ENCODE data around the gene CD81. TPM values are rescaled to one million over a fixed set of nuclear protein-coding genes. Genes with fewer than 3 reads are reported as not detected.

CD81 gene
- total RNA-seq, 2 experiments from 2014 or later = 181 to 183 TPM

DNA sequence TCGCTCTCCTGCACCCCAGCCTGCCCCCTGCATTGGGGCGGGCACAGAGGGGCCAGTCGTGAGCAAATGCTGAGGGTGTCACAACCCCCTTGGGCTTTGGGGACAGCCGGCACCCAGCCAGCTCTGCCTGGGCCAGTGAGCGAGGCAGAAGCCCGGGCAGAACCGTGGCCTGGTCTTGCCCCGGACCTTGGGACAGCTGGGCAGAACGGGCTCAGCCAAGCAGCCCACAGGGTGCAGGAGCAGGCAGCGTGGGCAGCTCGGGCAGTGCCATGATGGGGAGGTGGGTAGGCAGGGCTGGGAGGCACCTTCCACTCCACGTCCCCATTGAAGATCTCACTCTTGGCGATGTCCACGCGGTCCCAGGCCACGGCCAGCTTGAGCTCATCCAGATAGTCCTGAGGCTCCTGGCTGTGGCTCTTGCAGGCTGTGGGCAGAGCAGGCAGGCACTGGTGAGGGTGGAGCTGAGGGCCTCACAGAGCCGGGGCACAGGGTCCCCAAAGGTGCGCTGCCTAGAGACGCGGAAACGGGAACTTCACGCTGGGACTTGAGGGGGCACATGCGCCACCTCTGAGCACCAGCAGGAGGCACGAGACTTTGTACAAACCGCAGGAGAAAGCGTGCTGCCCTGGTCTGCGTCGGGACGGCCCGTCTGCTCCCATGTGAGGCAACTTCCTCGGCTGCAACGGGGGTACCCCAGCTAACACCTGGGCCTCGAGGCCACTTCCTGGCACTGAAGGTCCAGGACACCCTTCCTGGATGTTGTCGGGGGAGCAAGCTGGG, 38.7 kb downstream of the CD81 start:
- Histone ChIP-seq H3K4me1 (ENCODE audit: insufficient read depth, low read length) (peaks cover 12% of the 10 kb centered on the region), H3K4me3 (ENCODE audit: low read length) (no peak overlapping the region), H3K27me3 (ENCODE audit: control insufficient read depth in 1 of 2, insufficient read depth in 2 of 2, low read length in 2 of 2) (no peaks in the 10 kb centered on the region), H3K36me3 (ENCODE audit: insufficient read depth, low read length) (no peaks in the 10 kb centered on the region), H3K9me3 (ENCODE audit: control insufficient read depth in 1 of 2, insufficient read depth in 1 of 2, low read length in 2 of 2) (no peaks in the 10 kb centered on the region), H3K27ac (ENCODE audit: low read depth in 1 of 2, low read length in 2 of 2) (no peak overlapping the region)
- Mint-ChIP-seq H3K4me3 (no peak overlapping the region), H3K4me1 (ENCODE audit: low read depth) (no peaks in the 10 kb centered on the region), H3K27ac (no peak overlapping the region), H3K36me3 (ENCODE audit: low read depth) (no peaks in the 10 kb centered on the region), H3K27me3 (no peaks in the 10 kb centered on the region), H3K9me3 (no peaks in the 10 kb centered on the region)
- DNase-seq (no peak), ATAC-seq (ENCODE audit: poor library complexity) (no peak)
- intact Hi-C loops (cut with DNase I, micrococcal nuclease) = no loop called here
- POLR2A ChIA-PET = no interaction called here
- no peak for TF ChIP-seq CTCF (IDR thresholded peaks at IDR 0.05)
- CTCF ChIA-PET = no interaction called here

DNA sequence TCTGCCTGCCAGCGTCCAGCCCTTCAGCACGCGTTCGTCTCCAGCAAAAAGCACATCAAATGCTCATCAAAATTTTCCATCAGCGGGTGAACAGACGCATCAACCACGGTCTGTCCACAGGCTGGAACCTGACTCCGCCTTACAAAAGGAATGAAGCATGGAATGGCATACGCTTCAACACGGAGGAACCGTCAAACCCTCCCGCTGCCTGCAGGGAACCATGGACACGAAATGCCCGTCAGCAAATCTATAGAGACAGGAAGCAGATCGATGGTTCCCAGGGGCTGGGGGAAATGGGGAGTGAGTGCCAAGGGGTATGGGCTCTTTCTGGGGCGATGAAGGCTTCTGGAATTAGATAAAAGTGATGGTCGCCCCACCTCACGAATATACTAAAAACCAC, 39.7 kb downstream of the CD81 start:
- DNase-seq (no peak), ATAC-seq (ENCODE audit: poor library complexity) (no peak)
- no peaks in the 10 kb centered on the region for H3K9me3 ChIP-seq (ENCODE audit: control insufficient read depth in 1 of 2, insufficient read depth in 1 of 2, low read length in 2 of 2)
- Mint-ChIP-seq H3K36me3 (ENCODE audit: low read depth) (no peaks in the 10 kb centered on the region), H3K9me3 (no peaks in the 10 kb centered on the region), H3K4me1 (ENCODE audit: low read depth) (no peaks in the 10 kb centered on the region), H3K27me3 (no peaks in the 10 kb centered on the region), H3K27ac (no peak overlapping the region), H3K4me3 (no peak overlapping the region)
- peaks cover 14% of the 10 kb centered on the region for H3K4me1 ChIP-seq (ENCODE audit: insufficient read depth, low read length)
- no peak for TF ChIP-seq CTCF (IDR thresholded peaks at IDR 0.05)
- no peaks in the 10 kb centered on the region for H3K27me3 ChIP-seq (ENCODE audit: control insufficient read depth in 1 of 2, insufficient read depth in 2 of 2, low read length in 2 of 2)
- intact Hi-C loops (cut with DNase I, micrococcal nuclease) = no loop called here
- H3K27ac ChIP-seq (ENCODE audit: low read depth in 1 of 2, low read length in 2 of 2) = no peak overlapping the region
- H3K4me3 ChIP-seq (ENCODE audit: low read length) = no peak overlapping the region
- H3K36me3 ChIP-seq (ENCODE audit: insufficient read depth, low read length) = no peaks in the 10 kb centered on the region
- ChIA-PET CTCF (no interaction called here), POLR2A (no interaction called here)

DNA sequence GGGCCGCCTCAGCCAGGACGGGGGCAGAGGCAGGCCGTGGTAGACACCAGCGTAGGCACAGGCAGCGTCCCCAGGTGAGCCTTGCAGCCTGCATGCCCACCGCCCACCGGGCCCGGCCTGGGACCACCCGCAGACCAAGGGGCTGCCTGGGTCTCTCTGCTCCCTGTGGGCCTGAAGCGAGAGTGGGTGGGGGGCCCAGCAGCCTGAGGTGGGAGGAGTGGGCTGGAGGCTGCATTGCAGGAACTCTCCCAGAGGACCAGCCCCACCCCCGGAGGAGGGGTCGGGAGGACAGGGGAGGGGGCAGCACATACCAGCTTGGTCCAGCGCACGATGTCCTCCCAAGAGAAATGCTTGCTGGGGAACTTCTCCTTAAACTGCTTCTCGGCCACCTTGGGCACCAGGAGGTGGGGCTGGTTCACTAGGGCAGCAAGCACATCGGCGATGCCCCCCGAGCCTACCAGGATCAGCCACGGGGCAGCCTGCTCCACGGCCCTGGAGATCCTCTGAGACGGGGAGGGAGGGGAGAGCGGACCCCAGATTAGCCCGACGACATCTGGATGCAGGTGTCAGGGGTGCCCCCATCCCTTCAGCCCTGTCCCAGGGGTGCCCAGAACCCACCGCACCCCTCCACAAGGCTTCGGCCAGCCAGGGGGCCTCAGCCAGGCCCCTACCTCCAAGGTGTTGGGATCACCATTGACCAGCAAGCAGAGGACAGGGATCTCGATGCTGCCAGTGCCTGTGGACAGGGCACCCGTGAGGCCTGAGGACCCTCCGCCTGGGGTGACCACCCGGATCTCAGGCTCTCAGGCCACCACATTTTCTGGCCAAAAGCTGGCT, 41.0 kb downstream of the CD81 start:
- no peak for TF ChIP-seq CTCF (IDR thresholded peaks at IDR 0.05)

More for the DNA sequence above, 41.0 kb downstream of the CD81 start:
- H3K4me1 ChIP-seq (ENCODE audit: insufficient read depth, low read length) = peaks cover 14% of the 10 kb centered on the region
- H3K9me3 ChIP-seq (ENCODE audit: control insufficient read depth in 1 of 2, insufficient read depth in 1 of 2, low read length in 2 of 2) = no peaks in the 10 kb centered on the region
- DNase-seq (no peak), ATAC-seq (ENCODE audit: poor library complexity) (no peak)
- Mint-ChIP-seq H3K36me3 (ENCODE audit: low read depth) (no peaks in the 10 kb centered on the region), H3K27me3 (no peaks in the 10 kb centered on the region), H3K9me3 (no peaks in the 10 kb centered on the region), H3K4me1 (ENCODE audit: low read depth) (no peaks in the 10 kb centered on the region), H3K27ac (no peak overlapping the region), H3K4me3 (no peak overlapping the region)
- H3K36me3 ChIP-seq (ENCODE audit: insufficient read depth, low read length) = no peaks in the 10 kb centered on the region
- ChIA-PET CTCF (interaction anchor here (0.8 kb wide), 1 partner anchor 113 kb away, joined by 3 read pairs; no protein-coding TSS in a partner anchor), POLR2A (no interaction called here)
- no peak overlapping the region for H3K4me3 ChIP-seq (ENCODE audit: low read length)
- no peak overlapping the region for H3K27ac ChIP-seq (ENCODE audit: low read depth in 1 of 2, low read length in 2 of 2)
- H3K27me3 ChIP-seq (ENCODE audit: control insufficient read depth in 1 of 2, insufficient read depth in 2 of 2, low read length in 2 of 2) = no peaks in the 10 kb centered on the region
- intact Hi-C loops (cut with DNase I, micrococcal nuclease) = no loop called here
